H1 (cell line): ENCODE results near the gene RNF133. TPM values are rescaled to one million over a fixed set of nuclear protein-coding genes. Genes with fewer than 3 reads are reported as not detected.

Experiments
- CTCF ChIA-PET: fragments of 300-600 bp; sonication (Branson Sonifier 250); formaldehyde crosslinking; loops from one replicate; lab custom pipeline; 2021; ENCODE audit not compliant: partially characterized antibody; lab: Charles Lee
- POLR2A ChIA-PET: fragments of 300-600 bp; sonication (Branson Sonifier 250); formaldehyde crosslinking; loops from one replicate; lab custom pipeline; 2021; ENCODE audit warnings: inconsistent platforms; ENCODE audit not compliant: partially characterized antibody; lab: Charles Lee
- DNase-seq, 2 experiments: peaks; one replicate each; pipeline versions ENCODE4 v3.0.0 to v3.0.0-alpha.2; 2010 to 2022; ENCODE audit warnings: low spot score in 2 of 2, low read depth in 1 of 2, mixed read lengths in 1 of 2
- FAIRE-seq: peaks from 2 replicates; lab custom pipeline; 2011; peaks lifted over from hg19 to GRCh38; lab: Jason Lieb, UNC
- H2AFZ ChIP-seq: 2 replicates; pipeline ENCODE4 v1.8.1; 2012; ENCODE audit warnings: low read length, inconsistent platforms
- H2AK5ac ChIP-seq: 2 replicates; pipeline ENCODE4 v1.6.1; 2013; ENCODE audit warnings: low read depth, low read length
- H2BK120ac ChIP-seq: replicated peaks from 2 replicates; pipeline ENCODE3; 2013; ENCODE audit warnings: low read depth, low read length, inconsistent platforms
- H2BK12ac ChIP-seq: 2 replicates; pipeline ENCODE4 v1.6.1; 2013; ENCODE audit warnings: low read depth, low read length
- H2BK15ac ChIP-seq: 2 replicates; pipeline ENCODE4 v1.6.1; 2013; ENCODE audit warnings: low read length
- H2BK20ac ChIP-seq: 2 replicates; pipeline ENCODE4 v1.6.1; 2013; ENCODE audit warnings: low read length
- H2BK5ac ChIP-seq: 2 replicates; pipeline ENCODE4 v1.6.1; 2013; ENCODE audit warnings: low read depth, low read length
- H3K14ac ChIP-seq: 2 replicates; pipeline ENCODE4 v1.6.1; 2013; ENCODE audit warnings: inconsistent platforms; ENCODE audit not compliant: insufficient read length
- H3K18ac ChIP-seq: 2 replicates; pipeline ENCODE4 v1.6.1; 2013; ENCODE audit warnings: low read length; ENCODE audit errors: extremely low read depth
- H3K23ac ChIP-seq: 2 replicates; pipeline ENCODE4 v1.6.1; 2013; ENCODE audit warnings: inconsistent platforms; ENCODE audit not compliant: insufficient read length
- H3K23me2 ChIP-seq: 2 replicates; pipeline ENCODE4 v1.6.1; 2013; ENCODE audit warnings: low read depth, low read length
- H3K27ac ChIP-seq: 2 replicates; pipeline ENCODE4 v1.6.1; 2011; ENCODE audit warnings: low read depth, low read length, inconsistent platforms
- H3K27me3 ChIP-seq, 4 experiments: replicated peaks in 1 of 4; 1 replicate in 1 of 4; 2 replicates in 3 of 4; pipeline versions ENCODE4 v1.6.1 to v1.8.1; 2011 to 2013; ENCODE audit warnings: low read length in 3 of 4, mild to moderate bottlenecking in 3 of 4, inconsistent platforms in 2 of 4, mixed read lengths in 2 of 4, moderate library complexity in 1 of 4; ENCODE audit not compliant: control insufficient read depth in 3 of 4, insufficient read depth in 3 of 4; ENCODE audit errors: extremely low read depth in 1 of 4
- H3K36me3 ChIP-seq, 4 experiments: 2 replicates each; pipeline versions ENCODE4 v1.6.1 to v1.8.1; 2011 to 2013; ENCODE audit warnings: mild to moderate bottlenecking in 4 of 4, low read length in 3 of 4, moderate library complexity in 2 of 4, control low read depth in 1 of 4, inconsistent platforms in 1 of 4; ENCODE audit not compliant: insufficient read depth in 4 of 4, control insufficient read depth in 2 of 4
- H3K4ac ChIP-seq: replicated peaks from 2 replicates; pipeline ENCODE3; 2013; ENCODE audit warnings: low read length, low read depth, mixed read lengths, inconsistent platforms; ENCODE audit not compliant: insufficient read length
- H3K4me1 ChIP-seq, 4 experiments: replicated peaks in 1 of 4; 1 replicate in 1 of 4; 2 replicates in 3 of 4; pipeline versions ENCODE4 v1.6.1 to v1.8.1; 2011 to 2013; ENCODE audit warnings: low read length in 3 of 4, inconsistent platforms in 2 of 4, mixed read lengths in 1 of 4; ENCODE audit not compliant: insufficient read depth in 4 of 4, control insufficient read depth in 3 of 4
- H3K4me2 ChIP-seq, 2 experiments: 2 replicates each; pipeline versions ENCODE4 v1.6.1 to v1.8.1; 2011 to 2013; ENCODE audit warnings: low read depth in 2 of 2, low read length in 2 of 2, control low read depth in 1 of 2, inconsistent platforms in 1 of 2, mild to moderate bottlenecking in 1 of 2; ENCODE audit not compliant: insufficient read depth in 1 of 2
- H3K4me3 ChIP-seq, 4 experiments: fragments of 200-600, 300-600 bp in 1 of 4; sonication (generic), shearing (Covaris generic), sonication (Bioruptor Twin) in 1 of 4; 2 replicates each; pipeline versions ENCODE4 v1.5.1 to v1.8.1; 2011 to 2016; ENCODE audit warnings: low read length in 4 of 4, low read depth in 3 of 4, control low read depth in 2 of 4, inconsistent platforms in 2 of 4, mild to moderate bottlenecking in 2 of 4, mixed read lengths in 1 of 4, moderate library complexity in 1 of 4; ENCODE audit not compliant: insufficient read depth in 2 of 4; ENCODE audit errors: extremely low read depth in 1 of 4
- H3K56ac ChIP-seq: replicated peaks from 2 replicates; pipeline ENCODE3; 2013; ENCODE audit warnings: low read depth, mild to moderate bottlenecking, mixed read lengths, low read length, inconsistent platforms; ENCODE audit not compliant: insufficient read length
- H3K79me1 ChIP-seq: 2 replicates; pipeline ENCODE4 v1.6.1; 2013; ENCODE audit warnings: low read depth, low read length, control low read depth
- H3K79me2 ChIP-seq, 2 experiments: 2 replicates each; pipeline versions ENCODE4 v1.6.1 to v1.8.1; 2012 to 2013; ENCODE audit warnings: low read length in 2 of 2, mild to moderate bottlenecking in 2 of 2, inconsistent platforms in 1 of 2; ENCODE audit not compliant: insufficient read depth in 2 of 2, control insufficient read depth in 1 of 2
- H3K9ac ChIP-seq, 4 experiments: replicated peaks in 1 of 4; 1 replicate in 1 of 4; 2 replicates in 3 of 4; pipeline versions ENCODE4 v1.6.1 to v1.8.1; 2011 to 2013; ENCODE audit warnings: low read depth in 3 of 4, low read length in 3 of 4, control low read depth in 2 of 4, mild to moderate bottlenecking in 2 of 4, moderate library complexity in 2 of 4, inconsistent platforms in 1 of 4; ENCODE audit errors: extremely low read depth in 1 of 4
- H3K9me3 ChIP-seq, 2 experiments: 2 replicates each; pipeline versions ENCODE4 v1.6.1 to v1.8.1; 2012 to 2013; ENCODE audit warnings: mild to moderate bottlenecking in 2 of 2, moderate library complexity in 2 of 2, control low read depth in 1 of 2, inconsistent platforms in 1 of 2, low read depth in 1 of 2, low read length in 1 of 2, mixed read lengths in 1 of 2; ENCODE audit not compliant: insufficient read depth in 2 of 2
- H4K20me1 ChIP-seq, 2 experiments: replicated peaks in 1 of 2; 2 replicates each; pipeline versions ENCODE3 to v1.8.1; 2011 to 2013; ENCODE audit warnings: inconsistent platforms in 2 of 2, low read length in 2 of 2, mild to moderate bottlenecking in 1 of 2; ENCODE audit not compliant: insufficient read depth in 2 of 2, control insufficient read depth in 1 of 2
- H4K5ac ChIP-seq: 2 replicates; pipeline ENCODE4 v1.6.1; 2013; ENCODE audit warnings: low read length, low read depth, mixed read lengths, inconsistent platforms; ENCODE audit not compliant: insufficient read length
- H4K8ac ChIP-seq: 2 replicates; pipeline ENCODE4 v1.8.0; 2013; ENCODE audit warnings: mild to moderate bottlenecking, moderate library complexity, low read length, inconsistent platforms; ENCODE audit not compliant: insufficient read depth; ENCODE audit errors: extremely low read depth
- H4K91ac ChIP-seq: replicated peaks from 2 replicates; pipeline ENCODE3; 2013; ENCODE audit warnings: low read length, mixed read lengths, inconsistent platforms; ENCODE audit not compliant: insufficient read length
- BCL11A ChIP-seq, 2 experiments: IDR thresholded peaks; one replicate each; pipeline ENCODE4 v1.6.1; 2011; ENCODE audit warnings: low read depth in 2 of 2, low read length in 2 of 2, mild to moderate bottlenecking in 2 of 2
- BRCA1 ChIP-seq: IDR thresholded peaks from 2 replicates; pipeline ENCODE4 v1.6.1; 2012; ENCODE audit warnings: low read depth, low read length, improper control_type of control experiment
- HDAC2 ChIP-seq, 2 experiments: fragments of 300-600 bp in 1 of 2; sonication (generic) in 1 of 2; IDR thresholded peaks; 2 replicates each; pipeline ENCODE4 v1.6.1; 2011 to 2012; ENCODE audit warnings: low read depth in 2 of 2, low read length in 2 of 2, mild to moderate bottlenecking in 2 of 2, moderate library complexity in 2 of 2, borderline replicate concordance in 1 of 2, inconsistent platforms in 1 of 2
- JUND ChIP-seq: IDR thresholded peaks from 2 replicates; pipeline ENCODE4 v1.6.1; 2011; ENCODE audit warnings: mild to moderate bottlenecking, improper control_type of control experiment, low read length
- KDM5A ChIP-seq: fragments of 200-600 bp; IDR thresholded peaks from 2 replicates; pipeline ENCODE4 v1.7.1; 2012; ENCODE audit warnings: mild to moderate bottlenecking, low read length, inconsistent platforms, mixed read lengths
- POLR2AphosphoS5 ChIP-seq: IDR thresholded peaks from 2 replicates; pipeline ENCODE4 v1.6.1; 2011; ENCODE audit warnings: low read depth, low read length
- RFX5 ChIP-seq: IDR thresholded peaks from 2 replicates; pipeline ENCODE4 v1.6.1; 2011; ENCODE audit warnings: low read depth, low read length, improper control_type of control experiment, borderline replicate concordance
- RXRA ChIP-seq: IDR thresholded peaks from 2 replicates; pipeline ENCODE4 v1.6.1; 2011; ENCODE audit warnings: low read depth, mild to moderate bottlenecking, low read length, moderate library complexity; ENCODE audit not compliant: insufficient read depth
- SUZ12 ChIP-seq: fragments of 200-600 bp; sonication (generic); IDR thresholded peaks from 2 replicates; pipeline ENCODE4 v1.6.1; 2012; ENCODE audit warnings: mild to moderate bottlenecking, inconsistent platforms, low read length, moderate library complexity, mixed read lengths
- YY1 ChIP-seq: IDR thresholded peaks from 2 replicates; pipeline ENCODE4 v1.6.1; 2011; ENCODE audit warnings: low read depth, mild to moderate bottlenecking, low read length
- ZNF274 ChIP-seq: IDR thresholded peaks from 2 replicates; pipeline ENCODE4 v1.7.0; 2012; ENCODE audit warnings: low read length, borderline replicate concordance; ENCODE audit errors: extremely low read depth
- WGBS, 2 experiments: shearing (Covaris generic) in 1 of 2; methylation state at CpG; one replicate each; pipeline versions ENCODE4 v1.1.6 to v1.1.7; 2013 to 2015; ENCODE audit warnings: low lambda C conversion rate in 2 of 2, mixed read lengths in 2 of 2, inconsistent platforms in 1 of 2, low coverage in 1 of 2, missing lambda C conversion rate in 1 of 2; ENCODE audit not compliant: insufficient replicate concordance in 2 of 2, insufficient coverage in 1 of 2, insufficient read length in 1 of 2; ENCODE audit errors: extremely low coverage in 1 of 2, missing lambda C conversion rate in 1 of 2; 5-methylcytosine and 5-hydroxymethylcytosine counted together
- polyA plus RNA-seq, 7 experiments: library from polyadenylated mRNA; depleted of rRNA in 3 of 7; stranded (reverse) in 5 of 7; unstranded in 2 of 7; fragments of >200 nt in 5 of 7; fragments of 200-250 nt in 2 of 7; gene quantifications; 1 replicate in 5 of 7; 2 replicates in 1 of 7; 4 replicates in 1 of 7; pipeline versions ENCODE4 v1.2.1 to v1.2.3, GENCODE V29; 2011 to 2013; ENCODE audit warnings: missing spikeins in 2 of 7, mixed read lengths in 2 of 7
- total RNA-seq: library from RNA; stranded (reverse); fragmentation: NEBNext Ultra II Directional; extraction: Animal tissue kit (Norgen Biotek cat#: 25700); gene quantifications from 2 replicates; pipeline ENCODE4 v1.2.1, GENCODE V29; 2021
- TF ChIP-seq, protein P1 (sequence below): IDR thresholded peaks from 2 replicates; pipeline ENCODE4 v1.6.1; 2012; ENCODE audit warnings: inconsistent platforms

The RNF133 gene
- total and polyA plus RNA-seq, 2 of the 8 experiments (the other 6 are each of a cell fraction or from before 2014, with no cell fraction given), result 0.09 to 0.39 TPM

DNA sequence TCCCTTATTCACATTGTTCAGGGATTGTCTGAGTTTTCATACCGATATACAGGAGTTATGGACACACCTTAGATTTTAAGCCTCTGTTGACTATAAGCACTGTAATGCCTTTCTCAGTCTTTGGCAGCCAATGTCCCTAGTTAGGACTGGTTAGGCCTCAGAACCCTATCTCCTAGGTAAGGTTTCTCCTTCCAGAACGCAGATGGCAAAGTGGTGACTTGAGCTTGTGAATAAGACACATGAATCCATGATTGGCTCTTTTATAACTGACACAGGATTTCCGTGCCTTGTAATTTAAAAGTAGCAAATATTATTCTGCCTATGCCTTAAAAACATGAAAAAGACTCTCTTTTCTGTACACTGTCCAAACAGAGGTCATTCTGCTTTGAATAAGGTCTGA lies 16.3 kb upstream of the RNF133 start:
- no peaks in the 10 kb centered on the region for H3K36me3 ChIP-seq
- H4K20me1 ChIP-seq, result no peaks in the 10 kb centered on the region
- H2AFZ ChIP-seq, result no peak overlapping the region
- H3K79me1 ChIP-seq, result no peaks in the 10 kb centered on the region
- H3K14ac ChIP-seq, result no peak overlapping the region
- H2BK120ac ChIP-seq, result no peak overlapping the region
- no peak overlapping the region for H3K27ac ChIP-seq
- 90% methylated on average over 3 of the region's 3 CpGs; no CpG with 5 or more reads in 1 of the 2 experiments for WGBS, 2 experiments
- no peak overlapping the region for H4K5ac ChIP-seq
- no peak overlapping the region for H3K56ac ChIP-seq
- no peak overlapping the region for H2BK15ac ChIP-seq
- ChIA-PET CTCF (interaction anchor here (1.3 to 1.6 kb wide), 3 partner anchors 12 to 26 kb away, joined by 4 to 7 read pairs (median 4); partner anchors contain the start of gene RNF148), POLR2A (no interaction called here)
- no peak overlapping the region for H3K23ac ChIP-seq
- H3K4me1 ChIP-seq, result peaks cover 0 to 6% (median 3%) of the 10 kb centered on the region in 4 experiments; a peak in 3 of 7 replicates
- H2AK5ac ChIP-seq, result no peak overlapping the region
- no peak overlapping the region for H2BK20ac ChIP-seq
- H3K9me3 ChIP-seq, result no peaks in the 10 kb centered on the region
- H3K23me2 ChIP-seq, result no peaks in the 10 kb centered on the region
- H3K18ac ChIP-seq, result no peak overlapping the region
- no peak for DNase-seq
- H4K91ac ChIP-seq, result no peak overlapping the region
- no peak overlapping the region for H3K4ac ChIP-seq
- no peak overlapping the region for H4K8ac ChIP-seq
- no peak overlapping the region for H3K4me3 ChIP-seq
- H2BK12ac ChIP-seq, result no peak overlapping the region
- no peak overlapping the region for H2BK5ac ChIP-seq
- no peak overlapping the region for H3K4me2 ChIP-seq
- H3K9ac ChIP-seq, result no peak overlapping the region
- H3K27me3 ChIP-seq, result no peaks in the 10 kb centered on the region
- no peak for FAIRE-seq
- no peaks in the 10 kb centered on the region; a peak in 1 of 4 replicates for H3K79me2 ChIP-seq
- TF ChIP-seq POLR2AphosphoS5, result no peak
- no peak for TF ChIP-seq ZNF274
- no peak for TF ChIP-seq RFX5
- no peak for TF ChIP-seq RXRA
- no peak for TF ChIP-seq KDM5A
- TF ChIP-seq SUZ12, result no peak
- TF ChIP-seq YY1, result no peak
- TF ChIP-seq HDAC2 (IDR thresholded peaks at IDR 0.05; ENCODE audit: borderline replicate concordance in 1 of 2, low read depth in 2 of 2, low read length in 2 of 2), result no peak
- TF ChIP-seq BCL11A (IDR thresholded peaks at IDR 0.05; ENCODE audit: low read depth in 2 of 2, low read length in 2 of 2), result no peak
- no peak for TF ChIP-seq JUND
- TF ChIP-seq, protein P1, sequence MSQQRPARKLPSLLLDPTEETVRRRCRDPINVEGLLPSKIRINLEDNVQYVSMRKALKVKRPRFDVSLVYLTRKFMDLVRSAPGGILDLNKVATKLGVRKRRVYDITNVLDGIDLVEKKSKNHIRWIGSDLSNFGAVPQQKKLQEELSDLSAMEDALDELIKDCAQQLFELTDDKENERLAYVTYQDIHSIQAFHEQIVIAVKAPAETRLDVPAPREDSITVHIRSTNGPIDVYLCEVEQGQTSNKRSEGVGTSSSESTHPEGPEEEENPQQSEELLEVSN, result no peak
- no peak for TF ChIP-seq BRCA1
